ENCODE data around the gene DYRK3. TPM values are rescaled to one million over a fixed set of nuclear protein-coding genes. Genes with fewer than 3 reads are reported as not detected.

DYRK3 gene
- total and polyA plus RNA-seq, 9 of the 15 experiments (the other 6 are each of a cell fraction or from before 2014, with no cell fraction given), result 4.5 to 33.7 (median 25.7) TPM

DNA sequence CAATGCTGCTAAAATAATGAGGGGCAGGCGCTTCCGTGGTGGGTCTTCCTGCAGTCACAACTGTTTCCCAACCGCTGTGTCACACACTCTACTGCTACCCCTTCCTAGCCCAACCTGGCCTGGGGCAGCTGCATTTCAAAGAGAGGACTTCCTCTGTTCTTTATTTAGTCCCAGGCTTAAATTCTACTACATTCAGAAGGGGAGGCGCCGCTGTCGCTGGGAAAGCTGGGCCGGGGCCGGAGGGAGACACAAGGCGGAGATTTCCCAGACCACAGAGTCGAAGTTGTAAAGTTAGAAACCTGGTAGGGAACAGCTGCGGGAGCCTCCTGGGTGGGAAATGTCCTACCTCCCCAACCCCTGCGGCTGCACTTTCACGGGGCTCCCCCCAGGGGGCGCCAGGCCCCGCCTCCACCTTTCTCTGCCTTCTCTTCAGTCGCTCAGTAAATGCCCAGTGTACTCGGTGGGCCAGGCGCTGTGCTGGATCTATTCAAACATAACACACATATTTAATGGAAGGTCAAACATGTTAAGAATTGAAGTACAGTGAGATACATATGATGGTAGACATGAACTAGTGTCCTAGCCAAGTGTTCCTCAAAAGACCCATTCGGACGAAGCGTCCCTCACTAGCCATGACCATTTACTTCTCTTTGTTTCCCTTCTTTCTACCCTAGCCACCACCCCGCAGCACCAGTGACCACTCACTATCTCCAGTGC, 23.1 kb downstream of the DYRK3 start:
- 23% methylated on average over 22 of the region's 22 CpGs for WGBS (ENCODE audit: insufficient coverage, low coverage, missing lambda C conversion rate)
- no peaks in the 10 kb centered on the region for H4K20me1 ChIP-seq (replicated peaks; ENCODE audit: control insufficient read depth, insufficient read depth, low read length)
- CTCF ChIA-PET (ENCODE audit: low intra/inter-chr PET ratio), result interaction anchor here (0.5 to 1.2 kb wide), 4 partner anchors 23 to 1138 kb away, joined by 3 to 6 read pairs (median 3); partner anchors contain the start of gene DYRK3
- peaks cover 9% of the 10 kb centered on the region for H3K79me2 ChIP-seq (ENCODE audit: control insufficient read depth, insufficient read depth, low read length)
- no peaks in the 10 kb centered on the region for H3K9me3 ChIP-seq (replicated peaks; ENCODE audit: control insufficient read depth, insufficient read depth, low read depth, low read length)
- peaks cover 12% of the 10 kb centered on the region; the same call in 2 of the 3 replicates for H3K36me3 ChIP-seq (ENCODE audit: control insufficient read depth, insufficient read depth, low read length)
- FAIRE-seq (peak; percentile 76), DNase-seq (ENCODE audit: extremely low read depth in 1 of 4, low spot score in 3 of 4) (peak; percentile 89 to 95 (median 92)), ATAC-seq (peak; percentile 89)
- peak overlapping the region; percentile 64 for H3K4me2 ChIP-seq (ENCODE audit: insufficient read depth, low read length)
- no TSS peak for BruUV-seq (replicated peaks)
- POLR2A ChIA-PET, result interaction anchor here (0.5 to 3.3 kb wide), 12 partner anchors 8 to 175 kb away, joined by 3 to 22 read pairs (median 4); partner anchors contain the start of genes DYRK3 and EIF2D
- no peaks in the 10 kb centered on the region for H3K27me3 ChIP-seq (ENCODE audit: control insufficient read depth in 2 of 2, insufficient read depth in 2 of 2, low read length in 2 of 2)
- peak overlapping the region; percentile 87 for H2AFZ ChIP-seq (ENCODE audit: low read depth, low read length)
- peaks cover 30 to 58% of the 10 kb centered on the region in 2 experiments for H3K4me1 ChIP-seq (replicated peaks in 1 of 2; ENCODE audit: control insufficient read depth in 2 of 2, insufficient read depth in 2 of 2, low read length in 2 of 2)
- intact Hi-C loops (cut with micrococcal nuclease), result no loop called here
- no peaks in the 10 kb centered on the region for H3K9me1 ChIP-seq (ENCODE audit: control insufficient read depth, insufficient read depth, low read length)
- H3K4me3 ChIP-seq, result no peak overlapping the region
- peak overlapping the region; percentile 65; the same call in 2 of the 3 replicates for H3K27ac ChIP-seq (ENCODE audit: extremely low read depth, low read depth, low read length)
- H3K9ac ChIP-seq (ENCODE audit: insufficient read depth in 1 of 2, low read depth in 2 of 2, low read length in 2 of 2), result peak overlapping the region; percentile 60 to 87; a peak in 2 of 4 replicates
- in situ Hi-C loops (cut with MboI), result no loop called here
- TF ChIP-seq RB1 (IDR thresholded peaks at IDR 0.05; ENCODE audit: low read depth) (peak; percentile 57), HMGN3 (IDR thresholded peaks at IDR 0.05; ENCODE audit: borderline replicate concordance, extremely low read depth, insufficient read length, low read depth, low read length) (no peak), ZNF41 (CRISPR knock-in tag; conservative IDR thresholded peaks at IDR 0.05) (no peak), SMARCA4 (IDR thresholded peaks at IDR 0.05) (peak; percentile 17; the same call in 1 of the 2 replicates), KLF16 (IDR thresholded peaks at IDR 0.05) (peak; percentile 55), ZNF561 (CRISPR knock-in tag; conservative IDR thresholded peaks at IDR 0.05) (no peak), ZBTB1 (CRISPR knock-in tag; IDR thresholded peaks at IDR 0.05; ENCODE audit: borderline replicate concordance, low read depth) (0 out of 2 replicates have a peak, but pooled peaks have one; percentile 4), L3MBTL2 (IDR thresholded peaks at IDR 0.05) (peak; percentile 49), SMAD4 (CRISPR knock-in tag; conservative IDR thresholded peaks at IDR 0.05) (peak; percentile 47; the same call in 1 of the 2 replicates), OTX1 (CRISPR knock-in tag; IDR thresholded peaks at IDR 0.05) (no peak), SOX6 (IDR thresholded peaks at IDR 0.05) (no peak), ZNF717 (CRISPR knock-in tag; IDR thresholded peaks at IDR 0.05) (no peak), NFXL1 (CRISPR knock-in tag; IDR thresholded peaks at IDR 0.05) (no peak), TAF1 (IDR thresholded peaks at IDR 0.05; ENCODE audit: control insufficient read depth, extremely low read depth, insufficient read depth, low read length, severe bottlenecking) (peak; percentile 49), CTBP1 (IDR thresholded peaks at IDR 0.05; ENCODE audit: borderline replicate concordance) (0 out of 2 replicates have a peak, but pooled peaks have one; percentile 29), SP1 (CRISPR knock-in tag; IDR thresholded peaks at IDR 0.05) (no peak), XRCC5 (IDR thresholded peaks at IDR 0.05; ENCODE audit: low read depth, low read length) (0 out of 2 replicates have a peak, but pooled peaks have one; percentile 33), HCFC1 (IDR thresholded peaks at IDR 0.05; ENCODE audit: low read depth, low read length) (no peak)
- TF ChIP-seq, protein P1, sequence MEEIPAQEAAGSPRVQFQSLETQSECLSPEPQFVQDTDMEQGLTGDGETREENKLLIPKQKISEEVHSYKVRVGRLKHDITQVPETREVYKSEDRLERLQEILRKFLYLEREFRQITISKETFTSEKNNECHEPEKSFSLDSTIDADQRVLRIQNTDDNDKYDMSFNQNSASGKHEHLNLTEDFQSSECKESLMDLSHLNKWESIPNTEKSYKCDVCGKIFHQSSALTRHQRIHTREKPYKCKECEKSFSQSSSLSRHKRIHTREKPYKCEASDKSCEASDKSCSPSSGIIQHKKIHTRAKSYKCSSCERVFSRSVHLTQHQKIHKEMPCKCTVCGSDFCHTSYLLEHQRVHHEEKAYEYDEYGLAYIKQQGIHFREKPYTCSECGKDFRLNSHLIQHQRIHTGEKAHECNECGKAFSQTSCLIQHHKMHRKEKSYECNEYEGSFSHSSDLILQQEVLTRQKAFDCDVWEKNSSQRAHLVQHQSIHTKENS (CRISPR knock-in tag; IDR thresholded peaks at IDR 0.05), result no peak
- TF ChIP-seq, protein P2, sequence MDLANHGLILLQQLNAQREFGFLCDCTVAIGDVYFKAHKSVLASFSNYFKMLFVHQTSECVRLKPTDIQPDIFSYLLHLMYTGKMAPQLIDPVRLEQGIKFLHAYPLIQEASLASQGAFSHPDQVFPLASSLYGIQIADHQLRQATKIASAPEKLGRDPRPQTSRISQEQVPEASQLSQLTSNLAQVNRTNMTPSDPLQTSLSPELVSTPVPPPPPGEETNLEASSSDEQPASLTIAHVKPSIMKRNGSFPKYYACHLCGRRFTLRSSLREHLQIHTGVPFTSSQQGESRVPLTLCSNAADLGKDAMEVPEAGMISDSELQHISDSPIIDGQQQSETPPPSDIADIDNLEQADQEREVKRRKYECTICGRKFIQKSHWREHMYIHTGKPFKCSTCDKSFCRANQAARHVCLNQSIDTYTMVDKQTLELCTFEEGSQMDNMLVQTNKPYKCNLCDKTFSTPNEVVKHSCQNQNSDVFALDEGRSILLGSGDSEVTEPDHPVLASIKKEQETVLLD (IDR thresholded peaks at IDR 0.05), result no peak
